Breast epithelium (tissue), 3 donors: ENCODE data around the gene GUCA2B.

Experiments
- POLR2A ChIP-seq: fragments of 450-650 bp; IDR thresholded peaks from one replicate; pipeline ENCODE4 v1.6.1; 2016; ENCODE audit warnings: antibody characterized with exemption, mild to moderate bottlenecking, moderate library complexity
- TF ChIP-seq, protein P1 (sequence below), 3 donors: fragments of 450-650 bp; IDR thresholded peaks; one replicate each; pipeline ENCODE4 v1.5.1; 2016 to 2017; ENCODE audit warnings: antibody characterized with exemption in 3 of 3, mild to moderate bottlenecking in 3 of 3, moderate library complexity in 3 of 3

DNA sequence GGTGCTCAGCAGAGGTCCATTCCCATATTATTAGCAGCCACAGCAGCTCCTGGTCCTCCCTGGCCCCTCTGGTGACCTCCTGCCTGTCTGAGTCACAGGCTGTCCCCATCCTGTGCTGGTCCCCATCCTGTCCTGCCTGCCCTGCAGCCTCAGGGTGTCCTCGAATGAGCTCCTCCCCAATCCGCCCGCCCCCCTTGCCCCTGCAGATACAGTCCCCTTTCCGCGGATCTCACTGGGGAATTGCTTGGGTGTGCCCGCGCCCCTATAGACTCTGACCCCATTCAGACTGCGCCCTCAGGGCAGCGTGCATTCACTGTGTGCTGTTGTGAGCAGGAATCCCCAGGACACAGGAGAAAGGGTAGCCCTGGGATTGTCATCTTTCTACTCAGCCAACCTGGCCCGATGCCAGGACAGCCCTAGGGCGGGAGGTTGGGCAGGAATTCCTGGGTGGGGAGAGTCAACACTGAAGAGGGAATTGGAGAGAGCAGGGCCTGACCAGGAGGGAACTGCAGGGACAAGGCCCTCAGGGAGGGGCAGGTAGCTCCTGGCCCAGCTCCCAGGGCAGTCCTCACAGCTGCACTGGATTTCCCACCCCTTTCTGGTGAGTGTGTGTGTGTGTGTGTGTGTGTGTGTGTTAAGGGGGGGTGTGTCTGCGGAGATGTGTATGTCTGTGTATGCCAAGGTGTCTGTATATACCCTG, 12.5 kb downstream of the GUCA2B start:
- TF ChIP-seq, protein P1, sequence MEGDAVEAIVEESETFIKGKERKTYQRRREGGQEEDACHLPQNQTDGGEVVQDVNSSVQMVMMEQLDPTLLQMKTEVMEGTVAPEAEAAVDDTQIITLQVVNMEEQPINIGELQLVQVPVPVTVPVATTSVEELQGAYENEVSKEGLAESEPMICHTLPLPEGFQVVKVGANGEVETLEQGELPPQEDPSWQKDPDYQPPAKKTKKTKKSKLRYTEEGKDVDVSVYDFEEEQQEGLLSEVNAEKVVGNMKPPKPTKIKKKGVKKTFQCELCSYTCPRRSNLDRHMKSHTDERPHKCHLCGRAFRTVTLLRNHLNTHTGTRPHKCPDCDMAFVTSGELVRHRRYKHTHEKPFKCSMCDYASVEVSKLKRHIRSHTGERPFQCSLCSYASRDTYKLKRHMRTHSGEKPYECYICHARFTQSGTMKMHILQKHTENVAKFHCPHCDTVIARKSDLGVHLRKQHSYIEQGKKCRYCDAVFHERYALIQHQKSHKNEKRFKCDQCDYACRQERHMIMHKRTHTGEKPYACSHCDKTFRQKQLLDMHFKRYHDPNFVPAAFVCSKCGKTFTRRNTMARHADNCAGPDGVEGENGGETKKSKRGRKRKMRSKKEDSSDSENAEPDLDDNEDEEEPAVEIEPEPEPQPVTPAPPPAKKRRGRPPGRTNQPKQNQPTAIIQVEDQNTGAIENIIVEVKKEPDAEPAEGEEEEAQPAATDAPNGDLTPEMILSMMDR (IDR thresholded peaks at IDR 0.05), result no peak
- TF ChIP-seq POLR2A, result no peak
